Psoas muscle (tissue), 8 donors: ENCODE measurements around the gene SUCO. TPM values are rescaled to one million over a fixed set of nuclear protein-coding genes. Genes with fewer than 3 reads are reported as not detected.

Experiments used
- ATAC-seq, 4 donors: fragments of 200-7000 bp; cut with Tn5 transposase; one replicate each; pipeline ENCODE4 v1.9.1; 2020; ENCODE audit warnings: moderate library complexity in 3 of 4, mild to moderate bottlenecking in 2 of 4
- DNase-seq, 2 donors: peaks; one replicate each; pipeline ENCODE4 v3.0.0-alpha.2; 2020
- H3K27ac ChIP-seq: fragments of 200-600 bp; one replicate; pipeline ENCODE4 v1.8.0; 2022
- H3K27me3 ChIP-seq, 3 donors: fragments of 200-600 bp in 1 of 3; one replicate each; pipeline versions ENCODE4 v1.6.1 to v1.8.0; 2013 to 2022; ENCODE audit warnings: low read length in 2 of 3, mild to moderate bottlenecking in 2 of 3, moderate library complexity in 1 of 3; ENCODE audit not compliant: insufficient read depth in 3 of 3
- H3K36me3 ChIP-seq, 2 donors: fragments of 200-600 bp in 1 of 2; one replicate each; pipeline versions ENCODE4 v1.6.1 to v1.8.0; 2013 to 2022; ENCODE audit warnings: low read depth in 1 of 2, mild to moderate bottlenecking in 1 of 2, moderate library complexity in 1 of 2; ENCODE audit not compliant: insufficient read depth in 1 of 2
- H3K4me1 ChIP-seq: fragments of 200-600 bp; one replicate; pipeline ENCODE4 v1.8.0; 2022
- H3K4me3 ChIP-seq: fragments of 200-600 bp; one replicate; pipeline ENCODE4 v1.8.0; 2022; ENCODE audit warnings: mild to moderate bottlenecking
- H3K9me3 ChIP-seq: fragments of 200-600 bp; one replicate; pipeline ENCODE4 v1.8.0; 2022
- CTCF ChIP-seq: fragments of 200-600 bp; IDR thresholded peaks from one replicate; pipeline ENCODE4 v1.8.0; 2022; ENCODE audit warnings: antibody characterized with exemption
- WGBS, 3 donors: extraction: QIAGEN DNeasy Blood & Tissue Kit; methylation state at CpG; one replicate each; pipeline versions ENCODE4 v1.1.6 to v1.1.7; 2013; 5-methylcytosine and 5-hydroxymethylcytosine counted together
- intact Hi-C, 2 donors: fragments of 100-400 bp; cut with DNase I; formaldehyde crosslinking; loops; one replicate each; pipeline versions ENCODE4 v1.11.0 to v1.14.2; 2022
- polyA plus RNA-seq, 3 donors: library from polyadenylated mRNA; stranded (reverse); fragments of 200-250 nt; gene quantifications; one replicate each; pipeline ENCODE4 v1.2.3, GENCODE V29; 2013
- total RNA-seq, 4 donors: library from RNA; stranded (reverse); fragmentation: NEBNext Ultra II Directional in 2 of 4; extraction: Animal tissue kit (Norgen Biotek cat#: 25700) in 2 of 4; gene quantifications; one replicate each; pipeline versions ENCODE4 v1.2.1 to v1.2.4, GENCODE V29; 2021 to 2023
- donor health status: healthy with polysubstance abuse.
- donor health status: DM: no; HTN: no; CAD: no; lungs with moderate emphysema.
- donor health status: Bipolar disorder and iron deficiency.
- donor health status: healthy.
- donor health status: DM: yes; HTN: yes; CAD: no.
- donor health status: DM: no; HTN: no; CAD: no.
- donor health status: DM: no; HTN: no; CAD: no.
- donor health status: DM: yes; HTN: yes; CAD: no.

Gene SUCO
- total and polyA plus RNA-seq, 7 donors: 2.6 to 8.2 (median 6.2) TPM

GRCh38 chr1:172513479-172513878, 19.5 kb upstream of the SUCO start:
- intact Hi-C loops: no loop called here
- Histone ChIP-seq H3K27ac (no peak overlapping the region), H3K36me3 (no peaks in the 10 kb centered on the region), H3K4me1 (no peaks in the 10 kb centered on the region), H3K9me3 (no peaks in the 10 kb centered on the region), H3K27me3 (no peaks in the 10 kb centered on the region), H3K4me3 (no peak overlapping the region)
- ATAC-seq (no peak), DNase-seq (no peak)
- TF ChIP-seq CTCF: no peak

- intact Hi-C loops: no loop called here
- WGBS, 3 donors: 74 to 83% (median 79%) methylated on average over 3 of the region's 3 CpGs
- ATAC-seq: no peak
Measured at GRCh38 chr1:172514108-172514507, 18.8 kb upstream of the SUCO start.

GRCh38 chr1:172515436-172515835, 17.5 kb upstream of the SUCO start:
- Histone ChIP-seq H3K27me3 (no peaks in the 10 kb centered on the region), H3K4me1 (no peaks in the 10 kb centered on the region), H3K27ac (no peak overlapping the region), H3K4me3 (no peak overlapping the region), H3K36me3 (no peaks in the 10 kb centered on the region), H3K9me3 (no peaks in the 10 kb centered on the region)
- intact Hi-C loops: no loop called here
- ATAC-seq: no peak
- TF ChIP-seq CTCF: no peak
- DNase-seq: no peak

More at GRCh38 chr1:172514108-172514507, 18.8 kb upstream of the SUCO start:
- Histone ChIP-seq H3K4me3 (no peak overlapping the region), H3K9me3 (no peaks in the 10 kb centered on the region), H3K36me3 (no peaks in the 10 kb centered on the region), H3K4me1 (no peaks in the 10 kb centered on the region), H3K27me3 (no peaks in the 10 kb centered on the region), H3K27ac (no peak overlapping the region)
- TF ChIP-seq CTCF: no peak
- no peak for DNase-seq

- ATAC-seq (no peak), DNase-seq (no peak)
- Histone ChIP-seq H3K27ac (no peak overlapping the region), H3K9me3 (no peaks in the 10 kb centered on the region), H3K4me1 (no peaks in the 10 kb centered on the region), H3K27me3 (no peaks in the 10 kb centered on the region), H3K4me3 (no peak overlapping the region), H3K36me3 (no peaks in the 10 kb centered on the region)
- TF ChIP-seq CTCF: no peak
- WGBS, 3 donors: 56 to 73% (median 69%) methylated on average over 1 of the region's 1 CpG
- intact Hi-C loops: no loop called here
Measured at GRCh38 chr1:172515927-172516326, 17.0 kb upstream of the SUCO start.

GRCh38 chr1:172517081-172517480, 15.9 kb upstream of the SUCO start:
- no peak for DNase-seq
- intact Hi-C loops: no loop called here
- Histone ChIP-seq H3K9me3 (no peaks in the 10 kb centered on the region), H3K4me1 (no peaks in the 10 kb centered on the region), H3K4me3 (no peak overlapping the region), H3K27ac (no peak overlapping the region), H3K27me3 (no peaks in the 10 kb centered on the region), H3K36me3 (no peaks in the 10 kb centered on the region)
- ATAC-seq: no peak
- WGBS, 3 donors: 72 to 77% (median 77%) methylated on average over 1 of the region's 1 CpG
- no peak for TF ChIP-seq CTCF
